HG03060 (cell line): ENCODE data around the gene SLCO3A1.
A peak's percentile ranks its signal among the peaks of the same experiment; 100 is the strongest.

Source experiments
- ATAC-seq: cut with Tn5 transposase; IDR thresholded peaks from one replicate; pipeline ENCODE4 v1.9.1; 2021; ENCODE audit warnings: low read depth, moderate number of reproducible peaks; ENCODE audit not compliant: unreplicated experiment

The SLCO3A1 gene

DNA sequence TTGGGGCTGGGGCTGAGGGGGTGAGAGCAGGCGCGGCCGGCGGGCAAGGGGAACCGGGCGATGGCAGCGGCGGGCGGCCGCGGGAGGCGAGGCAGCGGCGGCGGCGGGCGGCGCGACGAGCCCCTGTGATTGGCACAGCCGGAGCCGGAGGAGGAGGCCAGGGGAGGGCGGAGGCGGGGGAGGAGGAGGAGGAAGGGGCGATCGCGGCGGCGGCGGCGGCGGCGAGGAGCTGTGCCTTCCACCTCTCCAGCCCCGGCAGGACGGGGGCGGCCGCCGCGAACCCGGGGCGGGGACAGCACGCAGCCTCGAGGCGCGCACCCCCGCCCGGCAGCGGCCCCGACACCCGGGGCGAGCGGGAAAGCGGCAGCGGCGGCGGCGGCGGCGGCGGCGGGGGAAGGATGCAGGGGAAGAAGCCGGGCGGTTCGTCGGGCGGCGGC lies at the start of gene SLCO3A1:
SLCO3A1 (plus strand) TSS at position 198 of the 437 bp plus-strand sequence.
- ATAC-seq, result no peak

DNA sequence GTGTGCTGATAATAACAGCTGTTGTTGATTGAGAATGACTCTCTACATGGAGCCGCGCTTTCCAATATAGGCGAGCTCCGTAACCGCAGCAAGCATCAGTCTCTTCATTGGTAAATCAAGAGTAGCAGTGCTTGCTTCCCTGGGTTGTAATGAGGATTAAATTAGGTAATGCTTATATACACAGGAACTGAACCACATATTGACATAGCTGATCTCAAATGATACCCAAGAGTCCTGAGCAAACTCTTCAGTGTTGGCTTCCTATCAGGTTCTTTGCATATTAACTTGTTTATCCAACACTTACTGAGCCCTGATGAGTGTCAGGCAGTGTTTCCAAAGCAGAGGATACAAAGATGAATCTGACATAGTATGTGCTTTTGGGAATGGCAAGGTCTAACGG lies 46.4 kb upstream of the SLCO3A1 start:
- no peak for ATAC-seq

DNA sequence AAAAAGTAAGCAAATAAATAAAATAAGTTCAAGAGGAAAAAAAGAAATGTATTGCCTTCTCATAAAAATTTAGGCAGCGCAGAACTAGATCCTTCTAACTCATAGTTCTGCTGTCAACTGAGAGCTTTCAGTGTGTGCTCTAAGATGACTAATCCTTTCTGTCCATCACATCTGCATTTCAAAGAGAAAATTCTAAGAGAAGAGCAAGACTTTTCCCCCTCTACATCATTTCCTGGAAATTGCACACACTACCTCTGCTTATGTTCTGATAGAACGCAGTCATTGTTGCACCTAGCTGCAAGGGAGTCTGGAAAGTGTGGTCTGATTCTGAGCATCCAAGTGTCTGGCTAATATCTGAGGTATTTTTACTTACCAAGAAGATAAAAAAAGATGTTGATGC lies 39.6 kb upstream of the SLCO3A1 start:
- no peak for ATAC-seq

DNA sequence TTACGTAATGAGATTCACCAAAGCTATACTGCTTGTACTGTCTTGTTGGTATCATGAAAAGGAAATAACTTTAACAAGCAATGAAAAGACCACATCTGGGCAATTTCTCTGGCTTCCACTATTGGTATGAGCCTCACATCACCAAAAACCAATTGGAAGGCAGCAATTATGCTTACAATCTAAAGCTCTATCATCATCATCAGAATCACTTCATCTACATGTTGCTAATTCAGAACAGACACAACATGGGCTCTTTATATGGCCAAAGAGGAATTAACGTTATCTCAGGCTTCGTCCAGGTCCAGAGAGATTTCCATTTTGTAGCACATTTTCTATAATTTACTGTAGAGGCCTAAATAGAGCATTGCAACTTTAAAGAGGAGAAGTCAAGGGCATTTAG lies 36.6 kb upstream of the SLCO3A1 start:
- ATAC-seq, result no peak

DNA sequence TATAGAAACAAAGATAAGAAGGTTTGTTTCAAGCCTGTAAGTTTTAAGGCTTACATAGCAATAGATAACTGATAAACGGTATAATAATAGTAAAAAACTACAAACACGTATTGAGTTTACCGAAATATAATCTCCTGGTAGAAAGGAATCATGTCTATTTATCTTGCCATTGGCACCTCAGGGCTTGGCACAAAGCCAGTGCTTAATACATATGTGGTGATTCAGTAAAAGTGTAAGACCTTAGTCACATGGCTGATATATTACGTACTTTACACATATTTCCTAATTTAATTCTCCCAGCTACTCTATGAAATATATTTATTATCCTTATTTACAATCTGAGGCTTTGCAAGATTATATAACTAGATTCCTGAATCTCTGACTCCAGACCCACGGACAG lies 32.0 kb upstream of the SLCO3A1 start:
- ATAC-seq, result no peak

DNA sequence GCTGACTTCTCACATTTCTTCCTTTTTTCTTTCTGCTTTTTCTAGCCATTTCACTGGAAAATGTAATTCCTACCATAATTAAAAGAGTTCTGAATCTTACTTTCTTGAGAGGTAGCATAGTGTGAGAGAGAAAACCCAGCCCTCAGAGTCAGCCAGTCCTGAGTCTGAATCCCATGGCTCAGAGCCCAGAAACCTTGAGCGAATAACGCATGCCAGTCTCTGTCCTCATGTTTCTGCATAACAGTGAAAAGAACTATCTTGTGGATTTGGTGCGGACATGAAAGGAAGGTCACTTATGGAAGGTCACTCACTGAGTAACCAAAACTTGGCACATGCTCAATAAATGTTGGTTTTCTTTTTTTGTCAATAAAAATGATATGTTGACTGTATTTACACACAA lies 29.3 kb upstream of the SLCO3A1 start:
- ATAC-seq, result no peak

DNA sequence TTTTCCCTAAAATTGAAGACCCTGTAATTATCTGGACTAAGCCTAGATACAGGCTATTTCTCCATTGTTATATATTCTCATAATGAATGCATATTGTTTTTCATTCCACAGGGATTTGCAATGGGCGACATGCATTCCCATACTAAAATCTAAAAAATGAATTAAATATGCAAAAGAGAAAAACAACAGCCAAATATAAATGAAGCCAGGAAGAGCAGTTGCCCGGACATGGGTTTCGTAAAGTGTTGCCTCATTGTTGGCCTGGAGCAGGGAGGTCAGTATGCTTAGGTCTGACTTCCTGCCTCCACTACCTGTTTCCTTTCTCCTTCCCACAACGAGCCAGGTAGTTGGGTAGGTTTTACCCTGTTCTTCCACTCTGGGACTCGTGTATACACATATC lies 27.1 kb upstream of the SLCO3A1 start:
- ATAC-seq, result no peak

DNA sequence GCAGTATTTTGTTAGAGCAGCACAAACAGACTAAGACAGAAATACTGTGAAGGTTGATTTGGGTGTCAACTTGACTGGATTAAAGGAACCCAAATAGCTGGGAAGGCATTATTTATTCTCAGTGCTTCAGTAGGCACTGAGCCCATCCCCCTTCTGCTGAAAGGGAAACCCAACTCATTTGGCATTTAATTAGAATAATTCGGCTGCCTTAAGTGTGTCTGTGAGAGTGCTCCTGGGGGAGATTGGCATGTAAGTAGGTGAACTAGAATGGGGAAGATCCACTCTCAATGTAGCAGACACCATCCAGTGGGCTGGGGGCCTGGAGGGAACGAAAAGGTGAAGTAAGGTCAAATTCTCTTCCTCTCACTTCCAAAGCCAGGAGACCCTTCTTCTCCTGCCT lies 20.5 kb upstream of the SLCO3A1 start:
- no peak for ATAC-seq

DNA sequence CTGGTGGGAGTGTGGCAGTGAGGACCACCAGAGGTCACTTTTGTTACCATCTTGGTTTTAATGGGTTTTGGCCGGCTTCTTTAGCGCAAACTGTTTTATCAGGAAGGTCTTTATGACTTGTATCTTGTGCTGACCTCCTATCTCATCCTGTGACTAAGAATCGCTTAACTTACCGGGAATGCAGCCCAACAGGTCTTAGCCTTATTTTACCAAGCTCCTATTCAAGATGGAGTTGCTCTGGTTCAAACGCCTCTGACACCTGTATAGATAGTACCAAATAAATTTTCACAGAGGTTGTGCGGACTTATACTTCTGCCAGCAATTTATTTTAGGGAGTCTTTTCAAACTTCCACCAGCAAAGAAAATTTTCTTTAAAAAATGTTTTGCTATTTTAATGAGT lies 13.6 kb upstream of the SLCO3A1 start:
- ATAC-seq, result no peak

DNA sequence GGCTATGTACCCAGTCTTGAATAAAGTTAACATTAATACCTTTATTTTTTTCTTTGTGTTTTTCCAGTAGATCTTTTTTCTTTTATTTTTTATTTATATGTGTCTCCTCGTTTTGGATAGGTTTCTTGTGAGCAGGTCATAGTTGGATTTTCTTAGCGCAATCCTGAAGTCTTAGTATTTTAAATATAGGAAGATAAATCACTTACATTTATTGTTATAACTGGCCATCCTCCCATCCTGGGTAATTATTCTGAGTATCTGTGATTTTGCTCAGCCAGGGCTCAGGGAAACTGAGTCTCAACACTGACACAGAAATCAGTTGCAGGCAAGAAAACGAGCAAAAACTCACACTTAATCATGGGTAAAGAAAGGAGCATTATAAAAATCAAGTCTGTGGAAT lies 11.6 kb upstream of the SLCO3A1 start:
- ATAC-seq, result no peak

DNA sequence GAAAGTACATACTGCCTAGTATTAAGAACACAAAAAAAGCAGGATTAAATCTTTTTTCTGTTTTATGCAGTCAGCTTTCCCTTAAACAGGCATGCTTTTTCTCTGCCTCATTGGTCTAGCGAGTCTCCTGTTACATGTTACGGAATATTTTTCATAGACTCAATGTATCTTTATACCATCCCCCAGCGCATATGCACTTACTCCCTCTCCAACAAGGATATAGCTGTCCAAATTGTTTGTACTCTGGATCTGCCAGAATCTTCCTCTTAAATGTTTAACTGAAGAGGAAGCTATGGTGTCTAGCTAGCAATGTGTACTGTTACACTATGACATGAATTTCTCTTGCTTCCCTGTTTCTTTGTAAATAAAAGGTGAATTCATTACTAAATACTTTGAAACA lies 9.2 kb upstream of the SLCO3A1 start:
- ATAC-seq, result no peak

DNA sequence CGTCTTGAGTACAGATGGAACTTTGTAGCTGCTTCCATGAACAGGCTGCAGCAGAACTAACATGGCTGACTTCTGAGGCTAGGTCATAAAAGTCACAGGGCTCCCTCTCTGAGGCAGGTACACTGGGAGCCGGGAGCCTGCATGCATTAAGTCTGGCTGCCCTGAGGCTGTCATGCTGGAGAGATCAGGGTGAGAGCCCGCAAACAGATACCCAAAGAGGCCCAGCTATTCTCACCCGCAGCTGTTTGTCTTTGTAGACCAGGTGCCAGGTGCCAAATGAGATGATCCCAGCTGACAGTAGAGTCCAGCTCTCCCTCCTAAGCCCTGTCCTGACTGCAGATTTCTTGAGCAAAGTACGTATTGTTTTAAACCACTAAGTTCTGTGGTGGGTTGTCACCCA lies 8.6 kb upstream of the SLCO3A1 start:
- no peak for ATAC-seq

DNA sequence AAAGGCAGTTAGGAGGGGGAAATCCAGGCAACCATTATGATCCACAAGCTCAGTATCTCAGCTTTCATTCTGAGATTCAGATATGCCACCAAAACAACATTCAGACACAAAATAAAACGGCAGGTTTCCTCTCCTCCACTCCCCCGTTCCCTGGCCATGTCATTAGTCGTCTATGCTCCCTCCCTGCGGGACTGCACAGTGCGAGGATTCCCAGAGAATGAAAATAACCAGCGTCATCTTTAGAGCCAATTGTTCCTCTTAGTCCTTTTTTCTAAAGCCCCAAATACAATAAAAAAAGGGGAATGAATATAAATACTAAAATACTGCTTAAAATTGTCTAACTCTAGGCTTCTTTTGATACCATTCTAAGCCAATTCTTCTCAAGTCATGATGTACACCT lies 7.8 kb upstream of the SLCO3A1 start:
- ATAC-seq, result no peak

DNA sequence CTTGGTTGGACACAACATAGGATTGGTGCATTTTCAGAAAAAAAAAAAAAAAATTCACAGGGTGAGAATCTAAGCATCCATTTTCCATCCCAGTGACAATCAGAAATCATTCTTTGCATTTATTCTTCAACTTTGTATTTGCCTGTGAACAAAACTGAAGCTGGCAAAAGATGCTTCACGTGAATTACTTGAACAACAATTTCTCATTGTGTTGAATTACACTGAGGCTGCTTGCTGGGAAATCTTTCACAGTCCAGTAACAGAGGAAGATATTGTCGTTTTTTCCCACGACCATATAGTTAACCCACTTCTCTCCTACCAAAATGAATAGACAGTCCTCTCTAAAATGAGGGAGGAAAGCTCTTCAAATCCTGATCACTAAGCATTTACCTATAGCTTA lies 4.3 kb upstream of the SLCO3A1 start:
- ATAC-seq, result no peak

DNA sequence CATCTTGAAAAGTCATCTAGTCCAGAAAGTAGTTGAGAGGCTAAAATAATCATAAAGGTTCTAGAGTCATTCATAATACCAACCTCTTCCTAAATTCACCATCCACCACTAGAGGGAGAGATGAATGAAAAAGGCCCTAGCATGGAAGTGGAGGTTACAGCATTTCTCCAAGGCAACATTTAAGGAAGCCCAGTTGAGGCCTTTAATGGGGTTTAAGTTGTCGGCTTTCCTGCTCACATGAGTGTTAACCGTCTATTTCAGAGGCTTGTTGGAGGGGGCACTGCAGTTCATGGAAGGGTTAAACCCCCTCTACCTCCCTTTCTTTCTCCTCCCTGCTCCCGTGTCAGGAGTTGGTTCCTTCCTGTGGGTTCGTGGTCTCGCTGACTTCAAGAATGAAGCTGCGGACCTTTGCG lies 3.8 kb upstream of the SLCO3A1 start:
- ATAC-seq, result no peak

DNA sequence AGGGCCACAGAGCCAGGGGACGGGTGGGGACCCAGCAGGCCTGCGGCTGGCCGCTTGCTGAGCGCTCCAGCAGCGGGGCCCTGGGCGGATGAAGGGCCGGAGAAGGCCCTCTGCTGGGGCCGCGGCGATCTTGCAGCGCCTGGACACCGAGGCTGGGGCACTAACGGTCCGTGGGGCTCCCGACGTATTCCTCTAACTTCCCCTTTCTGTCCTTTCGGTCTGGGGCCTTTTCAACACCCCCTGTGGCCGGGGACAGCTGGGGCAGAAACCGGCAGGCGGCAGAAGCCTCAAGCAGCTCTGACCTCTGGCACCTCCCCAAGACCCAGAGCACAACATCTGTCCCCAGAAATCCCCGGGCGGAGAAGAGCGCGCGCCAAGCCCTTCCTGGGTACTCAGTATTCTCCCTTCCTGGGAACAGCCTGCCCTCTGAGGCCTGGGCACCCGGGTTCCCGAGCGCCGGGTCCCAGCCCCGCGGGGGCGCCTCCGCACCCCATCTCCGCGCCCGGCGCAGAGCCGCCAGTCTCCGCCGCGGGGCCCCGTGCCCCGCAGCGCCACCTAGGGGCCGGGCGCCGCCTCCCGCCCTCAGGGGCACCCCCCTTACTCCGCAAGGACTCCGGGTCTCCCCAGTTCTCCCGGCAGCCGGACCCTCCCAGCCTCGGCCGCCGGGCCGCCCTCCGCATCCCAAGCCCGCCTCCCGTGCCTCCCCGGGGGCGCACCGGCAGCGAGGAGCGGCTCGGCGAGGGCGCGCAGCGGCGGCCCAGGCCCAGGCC lies 582 bp upstream of the SLCO3A1 start:
- ATAC-seq, result no peak

DNA sequence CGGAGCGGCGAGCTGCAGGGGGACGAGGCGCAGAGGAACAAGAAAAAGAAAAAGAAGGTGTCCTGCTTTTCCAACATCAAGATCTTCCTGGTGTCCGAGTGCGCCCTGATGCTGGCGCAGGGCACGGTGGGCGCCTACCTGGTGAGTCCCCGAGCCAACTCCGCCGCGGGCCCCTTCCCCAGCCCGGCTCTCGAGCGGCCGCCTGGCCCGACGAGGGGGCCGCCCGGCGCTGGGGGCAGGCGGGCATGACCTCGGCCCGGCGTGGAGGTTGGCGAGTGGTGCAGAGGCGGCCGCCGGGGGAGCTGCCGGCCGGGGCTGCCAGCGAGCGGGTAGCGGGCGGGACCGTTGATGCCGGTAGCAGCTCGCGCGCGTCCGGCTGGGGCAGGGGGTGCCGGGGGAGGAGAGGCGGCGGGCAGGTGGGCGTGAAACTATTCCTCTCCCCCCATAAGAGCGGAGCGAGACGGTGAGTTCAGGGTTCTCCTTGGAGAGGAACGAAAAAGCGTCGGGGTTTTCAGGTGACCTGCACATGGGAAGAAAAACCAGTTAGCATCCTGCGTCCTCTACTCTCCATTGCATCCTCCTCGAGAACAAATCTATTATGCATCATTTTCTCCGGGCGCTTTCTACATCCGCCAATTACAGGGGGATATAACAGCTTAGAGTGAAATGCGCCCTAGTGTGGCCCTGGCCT lies 585 bp downstream of the SLCO3A1 start:
- ATAC-seq, result no peak

DNA sequence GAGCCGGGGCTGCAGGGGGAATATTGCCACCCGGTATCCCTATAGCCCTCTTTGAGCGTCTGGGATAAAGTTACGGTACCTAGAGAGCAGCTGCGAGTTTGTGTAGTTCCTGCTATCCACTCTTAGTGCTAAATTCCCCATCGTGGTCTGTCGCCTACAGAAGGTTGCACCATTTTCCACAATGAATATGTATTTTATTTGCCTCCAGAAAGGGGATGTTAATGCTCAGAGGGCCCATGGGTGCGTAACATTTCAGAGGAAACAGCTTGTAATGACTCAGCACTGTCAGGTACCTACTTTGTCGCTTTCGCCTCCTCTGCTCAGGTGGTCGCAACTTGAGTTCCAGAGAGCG lies 1.1 kb downstream of the SLCO3A1 start:
- ATAC-seq, result no peak

DNA sequence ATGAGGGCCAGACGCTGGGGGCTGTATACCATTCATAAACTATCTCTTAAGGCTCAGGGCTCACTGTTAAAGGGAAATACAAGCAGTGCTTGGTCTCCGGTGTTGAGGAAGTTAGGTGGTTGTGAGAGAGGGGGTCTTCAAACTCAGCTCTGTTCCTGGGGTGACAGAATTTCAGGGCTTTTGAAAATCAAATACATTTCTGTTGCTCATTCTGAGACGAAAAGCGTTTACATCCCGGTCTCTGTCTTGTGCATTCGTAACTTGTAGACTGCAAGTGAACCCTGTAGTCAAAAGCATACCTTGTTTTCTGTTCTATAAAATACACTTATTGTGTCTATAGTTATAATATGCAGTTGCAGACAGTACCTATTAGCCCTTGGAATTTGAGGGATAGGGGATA lies 1.7 kb downstream of the SLCO3A1 start:
- ATAC-seq, result no peak

DNA sequence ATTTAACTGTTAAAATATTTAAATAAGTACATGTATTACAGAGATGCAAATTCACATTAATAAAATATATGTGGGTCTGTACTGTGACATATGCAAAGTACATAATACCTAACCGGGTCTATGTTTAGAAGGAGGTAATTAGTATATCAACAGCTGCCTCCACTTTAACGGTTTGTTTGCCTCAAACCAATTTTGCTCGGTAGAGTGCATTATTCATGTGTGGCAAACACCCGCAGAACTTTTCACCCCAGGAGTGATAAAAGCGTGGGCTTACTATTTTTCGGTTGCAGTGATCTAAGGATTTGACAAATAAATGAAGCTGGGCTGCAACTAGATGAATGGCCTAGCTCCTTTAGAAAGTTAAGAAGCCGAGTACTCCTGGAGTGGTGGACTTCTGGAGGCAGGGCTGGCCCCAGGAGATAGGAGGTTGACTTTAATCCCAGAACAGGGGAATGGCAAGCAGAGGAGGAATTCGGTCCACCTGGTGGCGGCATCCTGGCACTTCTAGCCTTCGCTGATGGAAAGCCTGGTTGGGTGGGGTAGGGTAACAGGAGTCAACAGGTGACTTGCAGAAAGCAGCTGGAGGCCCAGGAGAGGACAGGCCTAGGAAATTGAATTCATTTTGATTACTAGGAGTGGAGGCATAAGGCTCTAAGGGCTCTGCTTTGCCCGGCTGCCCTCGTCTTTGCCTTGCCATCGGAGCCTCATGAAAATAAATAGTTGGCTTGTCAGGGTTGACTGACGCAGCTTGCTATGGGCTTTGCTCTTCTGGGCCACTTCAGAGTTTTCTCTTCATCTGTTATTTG lies 2.4 kb downstream of the SLCO3A1 start:
- no peak for ATAC-seq

DNA sequence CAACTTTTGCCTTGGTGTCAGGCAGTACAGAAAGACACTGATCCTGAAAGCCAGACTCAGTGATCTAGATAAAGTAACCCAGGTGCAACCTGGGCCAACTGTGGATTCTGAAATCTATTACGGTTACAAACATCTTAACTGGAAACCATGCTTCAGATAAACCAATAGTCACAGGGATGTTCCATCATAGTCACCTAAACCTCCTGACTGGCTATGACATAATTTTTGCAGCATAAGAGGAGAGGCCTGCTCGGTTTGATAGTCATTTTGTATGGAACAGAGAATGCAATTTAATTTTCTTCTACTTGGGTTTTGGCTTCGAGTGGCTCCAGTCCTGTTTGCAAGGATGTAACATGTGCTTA lies 3.7 kb downstream of the SLCO3A1 start:
- no peak for ATAC-seq

DNA sequence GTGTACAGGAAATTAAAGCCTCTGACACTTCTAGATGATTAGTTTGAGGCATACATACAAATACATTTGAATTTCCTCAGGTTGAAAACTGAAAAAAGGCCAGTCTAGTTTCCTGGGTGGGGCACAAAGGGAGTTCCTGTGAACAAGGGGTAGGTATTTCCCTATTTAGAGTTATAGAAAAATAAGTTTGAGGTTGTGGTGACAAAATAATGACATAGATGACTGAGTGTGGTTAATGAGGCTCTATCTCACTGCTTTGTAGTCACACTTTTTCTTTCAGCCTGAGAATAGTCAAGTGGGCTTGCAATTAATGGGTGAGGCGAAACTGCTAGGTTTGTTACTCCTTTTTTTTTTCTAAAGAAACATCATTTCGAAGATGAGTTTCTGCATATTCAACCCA lies 4.3 kb downstream of the SLCO3A1 start:
- ATAC-seq, result peak; percentile 70
